HepG2 (cell line): ENCODE data around the gene TMCC1.

ENCODE experiments used
- CTCF ChIP-seq: sonication (generic); formaldehyde crosslinking; IDR thresholded peaks from 2 replicates; pipeline ENCODE4 v1.5.0; 2020; ENCODE audit warnings: mild to moderate bottlenecking, missing genetic modification reagents, moderate library complexity
- ELF1 ChIP-seq: sonication (generic); formaldehyde crosslinking; IDR thresholded peaks from 2 replicates; pipeline ENCODE4 v1.4.0; 2020; ENCODE audit warnings: missing genetic modification reagents
- JUNB ChIP-seq: sonication (generic); formaldehyde crosslinking; IDR thresholded peaks from 2 replicates; pipeline ENCODE4 v1.8.0; 2022; ENCODE audit warnings: missing genetic modification reagents, mild to moderate bottlenecking, borderline replicate concordance
- KLF16 ChIP-seq, 2 experiments: sonication (generic) in 1 of 2; formaldehyde crosslinking in 1 of 2; IDR thresholded peaks; 2 replicates each; pipeline versions ENCODE4 v1.6.1 to v1.8.0; 2016 to 2023; ENCODE audit warnings: missing genetic modification reagents in 2 of 2, missing compliant biosample characterization in 1 of 2
- MAFK ChIP-seq, 2 experiments: IDR thresholded peaks in 1 of 2; conservative IDR thresholded peaks in 1 of 2; 2 replicates each; pipeline ENCODE4 v1.6.1; 2011; ENCODE audit warnings: improper control_type of control experiment in 2 of 2, low read length in 2 of 2
- MBNL3 ChIP-seq: fragments of 250-450 bp; sonication (Bioruptor Pico); conservative IDR thresholded peaks from 2 replicates; pipeline ENCODE4 v1.8.0; 2022; ENCODE audit warnings: mild to moderate bottlenecking, inconsistent platforms
- MEF2D ChIP-seq: sonication (generic); formaldehyde crosslinking; IDR thresholded peaks from 2 replicates; pipeline ENCODE4 v1.5.1; 2020; ENCODE audit warnings: mild to moderate bottlenecking, missing genetic modification reagents
- NFIC ChIP-seq: IDR thresholded peaks from 2 replicates; pipeline ENCODE4 v1.6.1; 2012; ENCODE audit warnings: mild to moderate bottlenecking, low read length, inconsistent platforms
- SP1 ChIP-seq, 2 experiments: fragments of 450-650 bp in 1 of 2; sonication (generic) in 1 of 2; formaldehyde crosslinking in 1 of 2; IDR thresholded peaks; 2 replicates each; pipeline versions ENCODE4 v1.4.0 to v1.6.1; 2016 to 2020; ENCODE audit warnings: missing genetic modification reagents in 1 of 2
- TF ChIP-seq, protein P1 (sequence below): sonication (generic); formaldehyde crosslinking; conservative IDR thresholded peaks from 2 replicates; pipeline ENCODE4 v1.8.1; 2023; ENCODE audit warnings: missing genetic modification reagents

GRCh38 chr3:129618186-129618820 lies 275.2 kb downstream of the TMCC1 start:
- no peak for TF ChIP-seq MAFK (conservative IDR thresholded peaks at IDR 0.05 in 1 of 2, IDR thresholded peaks at IDR 0.05 in 1 of 2; ENCODE audit: low read length in 2 of 2)
- TF ChIP-seq MBNL3 (CRISPR knock-in tag) = no peak
- TF ChIP-seq, protein P1, sequence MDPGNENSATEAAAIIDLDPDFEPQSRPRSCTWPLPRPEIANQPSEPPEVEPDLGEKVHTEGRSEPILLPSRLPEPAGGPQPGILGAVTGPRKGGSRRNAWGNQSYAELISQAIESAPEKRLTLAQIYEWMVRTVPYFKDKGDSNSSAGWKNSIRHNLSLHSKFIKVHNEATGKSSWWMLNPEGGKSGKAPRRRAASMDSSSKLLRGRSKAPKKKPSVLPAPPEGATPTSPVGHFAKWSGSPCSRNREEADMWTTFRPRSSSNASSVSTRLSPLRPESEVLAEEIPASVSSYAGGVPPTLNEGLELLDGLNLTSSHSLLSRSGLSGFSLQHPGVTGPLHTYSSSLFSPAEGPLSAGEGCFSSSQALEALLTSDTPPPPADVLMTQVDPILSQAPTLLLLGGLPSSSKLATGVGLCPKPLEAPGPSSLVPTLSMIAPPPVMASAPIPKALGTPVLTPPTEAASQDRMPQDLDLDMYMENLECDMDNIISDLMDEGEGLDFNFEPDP (CRISPR knock-in tag) = no peak
- TF ChIP-seq MEF2D (CRISPR knock-in tag) = no peak
- no peak for TF ChIP-seq NFIC
- no peak for TF ChIP-seq ELF1 (CRISPR knock-in tag)
- no peak for TF ChIP-seq JUNB (CRISPR knock-in tag)
- no peak for TF ChIP-seq CTCF (CRISPR knock-in tag)
- TF ChIP-seq SP1 (IDR thresholded peaks at IDR 0.05) = no peak
- no peak for TF ChIP-seq SP1 (CRISPR knock-in tag; IDR thresholded peaks at IDR 0.05)
- no peak for TF ChIP-seq KLF16 (CRISPR knock-in tag; IDR thresholded peaks at IDR 0.05)
